ENCODE data around the gene SLC6A12. TPM values are rescaled to one million over a fixed set of nuclear protein-coding genes. Genes with fewer than 3 reads are reported as not detected.

Gene SLC6A12
- total and polyA plus RNA-seq, 2 donors (not counting 3 experiments of a cell fraction or from before 2014, with no cell fraction given): not detected

DNA sequence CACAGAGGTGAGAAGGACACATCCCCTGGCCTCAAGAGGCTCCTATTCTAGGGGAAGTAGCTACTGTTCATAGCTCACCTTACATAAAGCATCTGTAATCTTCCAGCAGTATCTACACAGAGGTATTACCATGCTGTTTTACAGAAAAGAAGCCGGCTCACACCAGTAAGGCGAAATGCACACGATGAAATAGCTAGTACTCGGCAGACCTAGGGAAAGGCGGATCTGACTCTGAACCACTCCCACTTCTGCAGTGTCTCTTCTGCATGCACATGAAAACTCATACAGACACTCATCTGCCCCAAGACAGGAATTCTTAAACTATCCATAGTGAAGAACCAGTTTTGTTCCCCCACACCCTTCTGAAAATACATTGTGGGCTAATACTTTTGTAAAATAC is 73.8 kb downstream of the SLC6A12 start:
- TF ChIP-seq, protein P1, sequence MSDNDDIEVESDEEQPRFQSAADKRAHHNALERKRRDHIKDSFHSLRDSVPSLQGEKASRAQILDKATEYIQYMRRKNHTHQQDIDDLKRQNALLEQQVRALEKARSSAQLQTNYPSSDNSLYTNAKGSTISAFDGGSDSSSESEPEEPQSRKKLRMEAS (IDR thresholded peaks at IDR 0.05; ENCODE audit: insufficient read depth, insufficient read length): no peak
- TF ChIP-seq, protein P2, sequence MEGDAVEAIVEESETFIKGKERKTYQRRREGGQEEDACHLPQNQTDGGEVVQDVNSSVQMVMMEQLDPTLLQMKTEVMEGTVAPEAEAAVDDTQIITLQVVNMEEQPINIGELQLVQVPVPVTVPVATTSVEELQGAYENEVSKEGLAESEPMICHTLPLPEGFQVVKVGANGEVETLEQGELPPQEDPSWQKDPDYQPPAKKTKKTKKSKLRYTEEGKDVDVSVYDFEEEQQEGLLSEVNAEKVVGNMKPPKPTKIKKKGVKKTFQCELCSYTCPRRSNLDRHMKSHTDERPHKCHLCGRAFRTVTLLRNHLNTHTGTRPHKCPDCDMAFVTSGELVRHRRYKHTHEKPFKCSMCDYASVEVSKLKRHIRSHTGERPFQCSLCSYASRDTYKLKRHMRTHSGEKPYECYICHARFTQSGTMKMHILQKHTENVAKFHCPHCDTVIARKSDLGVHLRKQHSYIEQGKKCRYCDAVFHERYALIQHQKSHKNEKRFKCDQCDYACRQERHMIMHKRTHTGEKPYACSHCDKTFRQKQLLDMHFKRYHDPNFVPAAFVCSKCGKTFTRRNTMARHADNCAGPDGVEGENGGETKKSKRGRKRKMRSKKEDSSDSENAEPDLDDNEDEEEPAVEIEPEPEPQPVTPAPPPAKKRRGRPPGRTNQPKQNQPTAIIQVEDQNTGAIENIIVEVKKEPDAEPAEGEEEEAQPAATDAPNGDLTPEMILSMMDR (IDR thresholded peaks at IDR 0.05; ENCODE audit: extremely low read depth in 1 of 2, insufficient read depth in 1 of 2, low read depth in 1 of 2, low read length in 2 of 2): no peak
- TF ChIP-seq JUN (IDR thresholded peaks at IDR 0.05; ENCODE audit: borderline replicate concordance, insufficient read depth, insufficient read length, low read depth): no peak
- no peak for TF ChIP-seq POLR2A (IDR thresholded peaks at IDR 0.05; ENCODE audit: low read depth, low read length)
- TF ChIP-seq GATA2 (IDR thresholded peaks at IDR 0.05; ENCODE audit: insufficient read depth, insufficient read length, low read depth, low read length): no peak
- no peak for TF ChIP-seq MYC (IDR thresholded peaks at IDR 0.05; ENCODE audit: low read depth, low read length)
- TF ChIP-seq POLR2AphosphoS5 (IDR thresholded peaks at IDR 0.05; ENCODE audit: insufficient read depth, low read depth, low read length): no peak
- TF ChIP-seq FOS (IDR thresholded peaks at IDR 0.05; ENCODE audit: borderline replicate concordance, insufficient read depth, low read length): no peak
- no peak for TF ChIP-seq EZH2 (IDR thresholded peaks at IDR 0.05; ENCODE audit: borderline replicate concordance, low read depth, low read length, severe bottlenecking)
- FAIRE-seq (no peak), DNase-seq (ENCODE audit: low read depth, low spot score) (no peak)
- H3K9me1 ChIP-seq (replicated peaks; ENCODE audit: control insufficient read depth, extremely low read depth, insufficient read depth, low read length): no peaks in the 10 kb centered on the region
- H3K79me2 ChIP-seq (ENCODE audit: control insufficient read depth, insufficient read depth, low read length): no peaks in the 10 kb centered on the region
- no peaks in the 10 kb centered on the region for H4K20me1 ChIP-seq (replicated peaks; ENCODE audit: control insufficient read depth, extremely low read depth, insufficient read depth, low read length)
- H3K36me3 ChIP-seq (ENCODE audit: control insufficient read depth in 2 of 2, extremely low read depth in 1 of 2, insufficient read depth in 2 of 2, low read length in 2 of 2): no peaks in the 10 kb centered on the region
- H2AFZ ChIP-seq (ENCODE audit: low read depth, low read length): no peak overlapping the region
- no peak overlapping the region for H3K27ac ChIP-seq (ENCODE audit: insufficient read depth, low read depth, low read length)
- no peak overlapping the region for H3K4me2 ChIP-seq (ENCODE audit: insufficient read depth, low read length)
- no peak overlapping the region for H3K9ac ChIP-seq (replicated peaks; ENCODE audit: extremely low read depth, insufficient read depth, low read length)
- no peaks in the 10 kb centered on the region for H3K4me1 ChIP-seq (ENCODE audit: control insufficient read depth, extremely low read depth, insufficient read depth, low read length)
- no peak overlapping the region for H3K4me3 ChIP-seq (replicated peaks in 1 of 3; ENCODE audit: insufficient read depth in 1 of 3, low read depth in 1 of 3, low read length in 3 of 3)
- H3K27me3 ChIP-seq (ENCODE audit: control insufficient read depth in 2 of 2, insufficient read depth in 2 of 2, low read length in 2 of 2): peaks cover 30 to 34% of the 10 kb centered on the region in 2 experiments
- CTCF ChIA-PET: no interaction called here
- POLR2A ChIA-PET: no interaction called here
- intact Hi-C loops (cut with micrococcal nuclease) (no loop called here), dilution Hi-C loops (cut with MboI; ENCODE audit: extremely low pct_ligation_motif_present, low sequenced_read_pairs) (no loop called here)
- no TSS peak for BruUV-seq (replicated peaks)
- H3K9me3 ChIP-seq (replicated peaks; ENCODE audit: control insufficient read depth, insufficient read depth, low read length): no peaks in the 10 kb centered on the region

Other genes starting within 250 kb of the SLC6A12 start
- gene IQSEC3, start 147.4 kb downstream of the SLC6A12 start, total RNA-seq: not detected in 2 replicates
- gene IQSEC3, start 147.4 kb downstream of the SLC6A12 start, polyA plus RNA-seq: not detected in 2 replicates
- not detected in 2 replicates for gene SLC6A13, start 48.7 kb upstream of the SLC6A12 start, total RNA-seq
- 0.14 TPM in 1 of 2 replicates, not detected in the other for gene SLC6A13, start 48.7 kb upstream of the SLC6A12 start, polyA plus RNA-seq
- 61.0 and 71.5 TPM in 2 replicates for gene KDM5A, start 175.2 kb upstream of the SLC6A12 start, total RNA-seq
- gene KDM5A, start 175.2 kb upstream of the SLC6A12 start, polyA plus RNA-seq: 11.7 and 12.6 TPM in 2 replicates
- gene CCDC77, start 187.5 kb upstream of the SLC6A12 start, total RNA-seq: 12.9 and 13.5 TPM in 2 replicates
- gene CCDC77, start 187.5 kb upstream of the SLC6A12 start, polyA plus RNA-seq: 2.6 and 4.1 TPM in 2 replicates
- gene B4GALNT3, start 245.8 kb upstream of the SLC6A12 start, total RNA-seq: not detected in 2 replicates
- gene B4GALNT3, start 245.8 kb upstream of the SLC6A12 start, polyA plus RNA-seq: 0.07 TPM in 1 of 2 replicates, not detected in the other

All from endothelial cell of umbilical vein (primary cell).